Stimulated activated CD4-positive, alpha-beta T cell treated with anti-CD3 and anti-CD28 coated beads, Interleukin-1b, Interleukin-23, amount 100 ng/mL, for 1 hour (primary cell): ENCODE results near the gene TEC.
"Not testable (repeated sequence)": the region's sequence is repeated elsewhere in the genome, so short reads cannot be mapped to it uniquely, and the experiment has no call there.

Experiments used
- DNase-seq, 2 donors: peaks; one replicate each; pipeline ENCODE4 v3.0.0-alpha.2; 2020; ENCODE audit warnings: low read depth in 2 of 2

The TEC gene

GRCh38 chr4:48196758-48197504 is 72.7 kb downstream of the TEC start:
- no peak for DNase-seq

GRCh38 chr4:48195853-48196252 is 73.8 kb downstream of the TEC start:
- DNase-seq: no peak

GRCh38 chr4:48195374-48195773 is 74.3 kb downstream of the TEC start:
- DNase-seq: no peak

- no peak for DNase-seq
Measured at GRCh38 chr4:48194971-48195370, 74.7 kb downstream of the TEC start.

GRCh38 chr4:48193921-48194468 is 75.6 kb downstream of the TEC start:
- no peak for DNase-seq

GRCh38 chr4:48193096-48193836 is 76.4 kb downstream of the TEC start:
- DNase-seq: no peak

- no peak for DNase-seq
Measured at GRCh38 chr4:48191758-48192157, 77.9 kb downstream of the TEC start.

- no peak for DNase-seq
Measured at GRCh38 chr4:48190839-48191238, 78.8 kb downstream of the TEC start.

- DNase-seq: no peak
Measured at GRCh38 chr4:48189731-48190130, 79.9 kb downstream of the TEC start.

GRCh38 chr4:48188390-48188789 is 81.2 kb downstream of the TEC start:
- no peak for DNase-seq

- DNase-seq: no peak
Measured at GRCh38 chr4:48187813-48188212, 81.8 kb downstream of the TEC start.

GRCh38 chr4:48187066-48187465 is 82.6 kb downstream of the TEC start:
- DNase-seq: not testable (repeated sequence)

GRCh38 chr4:48186394-48186793 is 83.2 kb downstream of the TEC start:
- DNase-seq: not testable (repeated sequence)

GRCh38 chr4:48184882-48185281 is 84.8 kb downstream of the TEC start:
- DNase-seq: no peak

GRCh38 chr4:48180234-48180633 is 89.4 kb downstream of the TEC start:
- DNase-seq: no peak

GRCh38 chr4:48178931-48179330 is 90.7 kb downstream of the TEC start:
- no peak for DNase-seq

- no peak for DNase-seq
Measured at GRCh38 chr4:48175806-48176205, 93.8 kb downstream of the TEC start.

GRCh38 chr4:48175328-48175727 is 94.3 kb downstream of the TEC start:
- no peak for DNase-seq

- DNase-seq: no peak
Measured at GRCh38 chr4:48173056-48173991, 96.3 kb downstream of the TEC start.

GRCh38 chr4:48172651-48173050 is 97.0 kb downstream of the TEC start:
- DNase-seq: no peak

- no peak for DNase-seq
Measured at GRCh38 chr4:48169636-48170035, 100.0 kb downstream of the TEC start.
